Keratinocyte (primary cell): ENCODE results near the gene ZNF398. TPM values are rescaled to one million over a fixed set of nuclear protein-coding genes. Genes with fewer than 3 reads are reported as not detected.

Experiments
- DNase-seq: peaks from one replicate; pipeline ENCODE4 v3.0.0-alpha.2; 2011; ENCODE audit warnings: low read depth, missing footprints, low spot score
- FAIRE-seq: peaks from 2 replicates; lab custom pipeline; 2011; peaks lifted over from hg19 to GRCh38; lab: Jason Lieb, UNC
- H2AFZ ChIP-seq: 2 replicates; pipeline ENCODE4 v1.6.0; 2012; ENCODE audit warnings: low read length, control low read depth, inconsistent platforms; ENCODE audit not compliant: control insufficient read depth
- H3K27ac ChIP-seq: 2 replicates; pipeline ENCODE4 v1.5.1; 2011; ENCODE audit warnings: low read length; ENCODE audit not compliant: control insufficient read depth, insufficient read depth
- H3K27me3 ChIP-seq: 3 replicates; pipeline ENCODE4 v1.6.0; 2011; ENCODE audit warnings: low read length; ENCODE audit not compliant: control insufficient read depth, insufficient read depth; ENCODE audit errors: extremely low read depth
- H3K36me3 ChIP-seq, 2 experiments: 2 replicates in 1 of 2; 3 replicates in 1 of 2; pipeline ENCODE4 v1.5.1; 2011; ENCODE audit warnings: low read length in 2 of 2, mild to moderate bottlenecking in 1 of 2; ENCODE audit not compliant: control insufficient read depth in 2 of 2, insufficient read depth in 2 of 2; ENCODE audit errors: extremely low read depth in 1 of 2
- H3K4me1 ChIP-seq: 3 replicates; pipeline ENCODE4 v1.5.1; 2011; ENCODE audit warnings: low read length; ENCODE audit not compliant: control insufficient read depth, insufficient read depth; ENCODE audit errors: extremely low read depth
- H3K4me2 ChIP-seq: 3 replicates; pipeline ENCODE4 v1.6.0; 2011; ENCODE audit warnings: low read depth, low read length; ENCODE audit not compliant: control insufficient read depth, insufficient read depth; ENCODE audit errors: extremely low read depth
- H3K4me3 ChIP-seq, 3 experiments: fragments of 200-600 bp in 1 of 3; sonication (generic) in 1 of 3; 2 replicates in 2 of 3; 3 replicates in 1 of 3; pipeline ENCODE4 v1.5.1; 2011 to 2016; ENCODE audit warnings: low read length in 3 of 3, mild to moderate bottlenecking in 3 of 3, control low read depth in 2 of 3, inconsistent platforms in 1 of 3, low read depth in 1 of 3, mixed read lengths in 1 of 3, mixed run types in 1 of 3, moderate library complexity in 1 of 3; ENCODE audit not compliant: control insufficient read depth in 2 of 3, insufficient read depth in 2 of 3; ENCODE audit errors: extremely low read depth in 1 of 3
- H3K79me2 ChIP-seq: 2 replicates; pipeline ENCODE4 v1.6.0; 2012; ENCODE audit warnings: low read length; ENCODE audit not compliant: control insufficient read depth, insufficient read depth
- H3K9ac ChIP-seq: 3 replicates; pipeline ENCODE4 v1.6.0; 2011; ENCODE audit warnings: low read length; ENCODE audit not compliant: control insufficient read depth, insufficient read depth; ENCODE audit errors: extremely low read depth
- H3K9me1 ChIP-seq: 3 replicates; pipeline ENCODE4 v1.6.0; 2011; ENCODE audit warnings: low read length; ENCODE audit not compliant: control insufficient read depth, insufficient read depth; ENCODE audit errors: extremely low read depth
- H3K9me3 ChIP-seq: 2 replicates; pipeline ENCODE4 v1.5.1; 2012; ENCODE audit warnings: low read depth, low read length; ENCODE audit not compliant: control insufficient read depth
- H4K20me1 ChIP-seq: 3 replicates; pipeline ENCODE4 v1.6.0; 2011; ENCODE audit warnings: low read length; ENCODE audit not compliant: control insufficient read depth, insufficient read depth; ENCODE audit errors: extremely low read depth
- EZH2 ChIP-seq: IDR thresholded peaks from one replicate; pipeline ENCODE4 v1.6.1; 2012; ENCODE audit warnings: inconsistent platforms, mild to moderate bottlenecking, low read length, moderate library complexity
- dilution Hi-C: fragments of 300-500 bp; cut with MboI; formaldehyde crosslinking; loops from one replicate; pipeline ENCODE4 v1.7.0; 2020; ENCODE audit warnings: low sequenced_read_pairs; ENCODE audit not compliant: extremely low pct_ligation_motif_present
- polyA plus RNA-seq, 5 experiments: library from polyadenylated mRNA; depleted of rRNA in 3 of 5; stranded (reverse) in 3 of 5; stranded (forward) in 1 of 5; unstranded in 1 of 5; fragments of >200 nt; gene quantifications; 1 replicate in 1 of 5; 2 replicates in 3 of 5; 3 replicates in 1 of 5; pipeline versions ENCODE4 v1.2.1 to v1.2.3, GENCODE V29; 2011 to 2012; ENCODE audit warnings: missing spikeins in 2 of 5, low read depth in 1 of 5, low replicate concordance in 1 of 5
- TF ChIP-seq, protein P1 (sequence below), 3 experiments: IDR thresholded peaks in 1 of 3; conservative IDR thresholded peaks in 1 of 3; optimal IDR thresholded peaks in 1 of 3; 2 replicates in 2 of 3; 3 replicates in 1 of 3; pipeline versions ENCODE3 to v1.5.1; 2011; ENCODE audit warnings: low read length in 3 of 3, mild to moderate bottlenecking in 3 of 3, moderate library complexity in 2 of 3, control low read depth in 1 of 3, inconsistent platforms in 1 of 3; ENCODE audit not compliant: insufficient read depth in 2 of 3; ENCODE audit errors: extremely low read depth in 1 of 3

ZNF398 gene
- polyA plus RNA-seq, 1 donor (not counting 4 experiments of a cell fraction or from before 2014, with no cell fraction given), result 7.4 TPM

DNA sequence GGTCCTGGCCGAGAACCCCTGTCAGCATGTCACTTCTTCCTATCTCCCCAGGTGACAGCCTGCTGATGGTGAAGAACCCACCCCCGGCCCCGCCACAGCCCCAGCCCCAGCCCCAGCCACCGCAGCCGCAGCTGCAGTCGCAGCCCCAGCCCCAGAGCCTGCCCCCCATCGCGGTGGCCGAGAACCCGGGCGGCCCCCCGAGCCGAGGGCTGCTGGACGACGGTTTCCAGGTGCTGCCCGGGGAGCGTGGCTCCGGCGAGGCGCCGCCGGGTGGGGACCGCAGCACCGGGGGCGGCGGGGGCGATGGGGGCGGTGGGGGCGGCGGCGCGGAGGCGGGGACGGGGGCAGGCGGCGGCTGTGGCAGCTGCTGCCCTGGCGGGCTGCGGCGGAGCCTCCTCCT, 76.5 kb downstream of the ZNF398 start:
- dilution Hi-C loops, result no loop called here
- Histone ChIP-seq H3K9me3 (no peaks in the 10 kb centered on the region), H2AFZ (no peak overlapping the region), H4K20me1 (no peaks in the 10 kb centered on the region), H3K27me3 (no peaks in the 10 kb centered on the region), H3K4me2 (no peak overlapping the region), H3K36me3 (peaks cover 16 to 19% of the 10 kb centered on the region in 2 experiments), H3K79me2 (peaks cover 3% of the 10 kb centered on the region), H3K27ac (no peak overlapping the region), H3K4me1 (peaks cover 9% of the 10 kb centered on the region), H3K9me1 (no peaks in the 10 kb centered on the region), H3K4me3 (no peak overlapping the region), H3K9ac (no peak overlapping the region)
- FAIRE-seq (no peak), DNase-seq (no peak)
- TF ChIP-seq, protein P1, sequence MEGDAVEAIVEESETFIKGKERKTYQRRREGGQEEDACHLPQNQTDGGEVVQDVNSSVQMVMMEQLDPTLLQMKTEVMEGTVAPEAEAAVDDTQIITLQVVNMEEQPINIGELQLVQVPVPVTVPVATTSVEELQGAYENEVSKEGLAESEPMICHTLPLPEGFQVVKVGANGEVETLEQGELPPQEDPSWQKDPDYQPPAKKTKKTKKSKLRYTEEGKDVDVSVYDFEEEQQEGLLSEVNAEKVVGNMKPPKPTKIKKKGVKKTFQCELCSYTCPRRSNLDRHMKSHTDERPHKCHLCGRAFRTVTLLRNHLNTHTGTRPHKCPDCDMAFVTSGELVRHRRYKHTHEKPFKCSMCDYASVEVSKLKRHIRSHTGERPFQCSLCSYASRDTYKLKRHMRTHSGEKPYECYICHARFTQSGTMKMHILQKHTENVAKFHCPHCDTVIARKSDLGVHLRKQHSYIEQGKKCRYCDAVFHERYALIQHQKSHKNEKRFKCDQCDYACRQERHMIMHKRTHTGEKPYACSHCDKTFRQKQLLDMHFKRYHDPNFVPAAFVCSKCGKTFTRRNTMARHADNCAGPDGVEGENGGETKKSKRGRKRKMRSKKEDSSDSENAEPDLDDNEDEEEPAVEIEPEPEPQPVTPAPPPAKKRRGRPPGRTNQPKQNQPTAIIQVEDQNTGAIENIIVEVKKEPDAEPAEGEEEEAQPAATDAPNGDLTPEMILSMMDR (optimal IDR thresholded peaks at IDR 0.05 in 1 of 3, IDR thresholded peaks at IDR 0.05 in 1 of 3, conservative IDR thresholded peaks at IDR 0.05 in 1 of 3; ENCODE audit: extremely low read depth in 1 of 3, insufficient read depth in 2 of 3, low read length in 3 of 3), result no peak
- TF ChIP-seq EZH2, result no peak

DNA sequence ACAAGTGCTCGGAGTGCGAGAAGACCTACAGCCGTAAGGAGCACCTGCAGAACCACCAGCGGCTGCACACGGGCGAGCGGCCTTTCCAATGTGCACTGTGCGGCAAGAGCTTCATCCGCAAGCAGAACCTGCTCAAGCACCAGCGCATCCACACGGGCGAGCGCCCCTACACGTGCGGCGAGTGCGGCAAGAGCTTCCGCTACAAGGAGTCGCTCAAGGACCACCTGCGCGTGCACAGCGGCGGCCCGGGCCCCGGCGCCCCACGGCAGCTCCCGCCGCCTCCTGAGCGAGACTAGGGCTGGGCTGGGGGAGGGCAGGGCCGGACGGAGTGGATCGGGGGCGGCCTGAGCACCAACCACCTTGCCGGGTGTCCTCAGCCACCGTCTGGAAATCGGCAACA, 77.1 kb downstream of the ZNF398 start:
- peaks cover 16 to 19% of the 10 kb centered on the region in 2 experiments for H3K36me3 ChIP-seq
- FAIRE-seq (no peak), DNase-seq (no peak)
- no peak overlapping the region for H3K4me3 ChIP-seq
- no peak overlapping the region for H3K9ac ChIP-seq
- peaks cover 3% of the 10 kb centered on the region for H3K79me2 ChIP-seq
- no peak overlapping the region for H3K27ac ChIP-seq
- no peaks in the 10 kb centered on the region for H3K9me3 ChIP-seq
- H3K27me3 ChIP-seq, result no peaks in the 10 kb centered on the region
- no peaks in the 10 kb centered on the region for H3K9me1 ChIP-seq
- H2AFZ ChIP-seq, result no peak overlapping the region
- no peak overlapping the region for H3K4me2 ChIP-seq
- H4K20me1 ChIP-seq, result no peaks in the 10 kb centered on the region
- dilution Hi-C loops, result no loop called here
- TF ChIP-seq EZH2, result no peak
- TF ChIP-seq, protein P1 (optimal IDR thresholded peaks at IDR 0.05 in 1 of 3, IDR thresholded peaks at IDR 0.05 in 1 of 3, conservative IDR thresholded peaks at IDR 0.05 in 1 of 3; ENCODE audit: extremely low read depth in 1 of 3, insufficient read depth in 2 of 3, low read length in 3 of 3), result no peak
- peaks cover 9% of the 10 kb centered on the region for H3K4me1 ChIP-seq
